ENCODE results near the gene PMIS2.
"Not testable (repeated sequence)": the region's sequence is repeated elsewhere in the genome, so short reads cannot be mapped to it uniquely, and the experiment has no call there.

PMIS2 gene

GRCh38 chr19:35595026-35595425 is 9.1 kb downstream of the PMIS2 start:
- DNase-seq (ENCODE audit: low spot score) = not testable (repeated sequence)

DNA sequence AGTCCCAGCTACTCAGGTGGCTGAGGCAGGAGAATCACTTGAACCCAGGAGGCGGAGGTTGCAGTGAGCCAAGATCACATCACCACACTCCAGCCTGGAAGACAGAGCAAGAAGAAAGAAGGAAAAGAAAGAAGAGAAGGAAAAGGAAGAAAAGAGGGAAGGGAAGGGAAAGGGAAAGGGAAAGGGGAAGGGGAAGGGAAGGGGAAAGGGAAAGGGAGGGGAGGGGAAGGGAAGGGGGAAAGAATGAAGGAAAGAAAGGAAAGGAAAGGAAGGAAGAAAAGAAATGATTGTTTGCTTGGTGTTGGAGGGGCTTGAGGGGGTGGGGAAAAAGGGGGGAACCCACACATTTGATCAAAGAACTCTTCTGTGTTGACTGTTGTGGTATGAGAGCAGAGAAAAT is 10.0 kb downstream of the PMIS2 start:
- DNase-seq (ENCODE audit: low spot score) = no peak

DNA sequence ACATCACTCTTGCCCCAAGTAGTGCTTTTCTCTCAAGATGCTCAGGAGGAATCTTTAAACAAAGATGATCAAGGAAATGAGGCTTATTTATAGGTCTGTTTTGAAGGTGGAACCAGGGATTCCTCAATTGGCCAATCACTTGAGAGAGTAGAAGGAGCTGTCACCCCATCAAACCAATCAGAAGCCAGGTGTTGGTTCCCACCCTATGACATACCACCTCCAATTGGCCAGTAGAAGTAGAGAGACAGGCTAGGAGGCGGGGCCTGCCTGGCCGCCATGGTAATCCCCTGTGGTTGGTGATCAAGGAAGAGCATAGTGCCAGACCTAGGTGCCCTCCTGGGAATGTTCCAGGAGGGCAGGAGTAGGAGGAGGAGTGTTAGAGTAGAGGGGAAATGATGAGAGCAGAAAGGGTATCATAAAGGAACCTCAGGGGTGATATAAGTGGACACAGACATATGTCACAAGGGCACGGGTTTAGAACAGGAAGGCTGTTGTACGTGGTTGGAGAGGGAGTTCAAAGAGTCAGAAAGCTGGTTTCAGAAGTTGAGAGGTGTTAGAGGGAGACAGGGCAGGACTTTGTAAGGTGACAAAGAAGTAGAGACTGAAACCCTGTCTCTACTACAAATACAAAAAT is 10.5 kb downstream of the PMIS2 start:
- DNase-seq (ENCODE audit: low spot score) = no peak

DNA sequence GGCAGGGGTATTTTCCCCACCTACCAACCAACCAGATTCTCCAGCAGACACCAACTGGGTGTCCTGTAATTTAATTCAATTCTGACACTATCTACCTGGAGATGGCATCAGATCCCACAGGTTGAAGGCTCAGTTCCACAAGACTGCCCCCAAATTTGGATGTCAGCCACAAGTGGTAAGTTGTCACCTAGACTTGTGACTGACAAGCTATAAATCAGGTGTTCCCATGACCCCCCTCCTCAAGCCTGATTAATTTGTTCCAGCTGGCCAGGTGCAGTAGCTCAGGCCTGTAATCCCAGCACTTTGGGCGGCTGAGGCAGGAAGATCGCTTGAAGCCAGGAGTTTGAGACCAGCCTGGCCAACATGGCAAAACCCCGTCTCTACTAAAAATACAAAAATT is 16.0 kb downstream of the PMIS2 start:
- DNase-seq (ENCODE audit: low spot score) = no peak

DNA sequence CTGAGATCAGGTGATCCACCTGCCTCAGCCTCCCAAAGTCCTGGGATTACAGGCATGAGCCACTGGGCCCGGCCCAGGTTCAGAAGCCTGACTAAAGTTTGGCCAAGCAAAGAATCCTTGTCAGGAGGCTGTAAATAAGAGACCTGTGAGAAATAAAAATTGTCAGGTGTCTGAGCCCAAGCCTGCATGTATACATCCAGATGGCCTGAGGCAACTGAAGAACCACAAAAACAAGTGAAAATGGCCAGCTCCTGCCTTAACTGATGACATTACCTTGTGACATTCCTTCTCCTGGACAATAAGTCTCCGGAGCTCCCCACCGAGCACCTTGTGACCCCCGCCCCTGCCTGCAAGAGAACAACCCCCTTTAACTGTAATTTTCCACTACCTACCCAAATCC is 18.5 kb downstream of the PMIS2 start:
- DNase-seq (ENCODE audit: low spot score) = not testable (repeated sequence)

- DNase-seq (ENCODE audit: low spot score) = not testable (repeated sequence)
Observed at GRCh38 chr19:35607170-35607569, 21.2 kb downstream of the PMIS2 start.

DNA sequence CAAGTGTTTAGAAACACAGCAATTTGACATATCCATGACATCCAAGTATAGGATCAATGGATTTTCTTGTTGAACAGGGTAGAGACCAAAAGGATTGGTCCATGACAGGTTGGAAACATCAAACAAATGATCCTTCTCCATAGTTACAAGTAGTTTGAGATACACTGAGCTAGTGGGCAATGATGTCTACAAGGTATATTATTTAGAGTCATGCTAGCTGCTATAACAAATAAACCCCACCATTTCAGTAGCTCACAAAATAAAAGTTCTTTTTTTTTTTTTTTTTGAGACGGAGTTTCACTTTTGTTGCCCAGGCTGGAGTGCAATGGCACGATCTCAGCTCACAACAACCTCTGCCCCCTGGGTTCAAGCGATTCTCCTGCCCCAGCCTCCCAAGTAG is 21.7 kb downstream of the PMIS2 start:
- no peak for DNase-seq (ENCODE audit: low spot score)

GRCh38 chr19:35608251-35608650 is 22.3 kb downstream of the PMIS2 start:
- no peak for DNase-seq (ENCODE audit: low spot score)

DNA sequence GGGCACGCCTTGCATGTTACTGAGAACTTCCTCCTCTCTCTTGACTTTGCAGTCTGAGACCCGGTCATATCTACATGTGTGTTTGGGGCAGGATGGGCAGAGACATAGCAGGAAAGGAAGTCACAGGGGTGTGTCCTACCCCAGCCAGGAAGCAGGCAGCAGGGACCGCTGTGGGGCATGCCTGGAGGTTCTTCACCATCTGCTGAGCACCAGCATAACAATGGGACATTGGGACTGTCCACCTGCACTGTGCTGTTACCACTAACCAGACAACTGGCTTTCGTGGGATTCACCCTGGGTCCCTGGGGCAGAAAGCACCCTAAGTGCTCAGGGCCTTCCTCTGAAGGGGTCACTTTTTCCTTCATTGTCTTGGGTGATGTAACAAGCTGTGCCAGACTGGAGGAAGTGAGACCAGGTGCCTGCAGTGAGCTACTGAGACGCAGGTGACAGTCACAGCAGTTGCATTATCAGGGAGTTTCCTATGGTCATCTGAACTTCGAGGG is 23.9 kb downstream of the PMIS2 start:
- DNase-seq (ENCODE audit: low spot score) = no peak

- no peak for DNase-seq (ENCODE audit: low spot score)
Observed at GRCh38 chr19:35612224-35612558, 26.2 kb downstream of the PMIS2 start.

DNA sequence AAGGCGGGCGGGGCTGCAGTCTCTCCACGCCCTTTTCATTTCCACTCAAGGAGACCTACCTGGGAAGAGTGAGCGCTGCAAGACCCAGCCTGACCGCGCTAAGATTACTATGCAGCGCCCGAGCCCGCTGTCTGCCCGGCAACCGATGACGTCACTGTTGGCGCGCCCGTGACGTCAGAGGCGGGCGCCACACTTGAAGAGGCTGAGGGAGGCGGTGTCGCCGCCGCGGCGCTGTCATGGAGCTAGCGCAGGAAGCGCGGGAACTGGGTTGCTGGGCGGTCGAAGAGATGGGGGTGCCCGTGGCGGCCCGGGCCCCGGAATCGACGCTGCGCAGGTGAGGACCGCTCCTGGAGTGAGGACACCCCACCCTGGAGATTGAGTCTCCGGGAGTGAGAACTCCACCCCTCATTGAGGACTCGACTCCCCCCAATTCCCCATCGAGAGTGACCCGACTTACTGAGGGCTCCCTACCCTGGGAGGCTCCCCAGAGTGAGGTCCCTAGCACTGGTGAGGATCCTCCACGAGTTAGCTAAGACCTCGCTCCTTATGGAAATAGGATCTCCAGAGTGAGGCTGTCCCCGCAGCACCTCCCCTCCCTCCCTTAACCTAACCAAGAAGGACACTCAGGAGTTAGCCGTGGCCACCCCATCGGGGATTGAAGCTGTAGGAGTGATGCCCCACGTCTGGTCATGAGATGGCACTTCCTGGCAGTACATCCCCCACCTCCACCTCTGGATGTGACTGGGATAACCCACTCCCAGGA is 26.8 kb downstream of the PMIS2 start, which contains the start of gene HAUS5:
TSS of gene HAUS5 (plus strand) at position 177 of the 763 bp plus-strand sequence. CDS start at position 237, 60 bp downstream.
- DNase-seq (ENCODE audit: low spot score) = peak; percentile 88

- DNase-seq (ENCODE audit: low spot score) = no peak
Observed at GRCh38 chr19:35613574-35613973, 27.6 kb downstream of the PMIS2 start.

GRCh38 chr19:35615036-35615435 is 29.1 kb downstream of the PMIS2 start:
- DNase-seq (ENCODE audit: low spot score) = no peak

DNA sequence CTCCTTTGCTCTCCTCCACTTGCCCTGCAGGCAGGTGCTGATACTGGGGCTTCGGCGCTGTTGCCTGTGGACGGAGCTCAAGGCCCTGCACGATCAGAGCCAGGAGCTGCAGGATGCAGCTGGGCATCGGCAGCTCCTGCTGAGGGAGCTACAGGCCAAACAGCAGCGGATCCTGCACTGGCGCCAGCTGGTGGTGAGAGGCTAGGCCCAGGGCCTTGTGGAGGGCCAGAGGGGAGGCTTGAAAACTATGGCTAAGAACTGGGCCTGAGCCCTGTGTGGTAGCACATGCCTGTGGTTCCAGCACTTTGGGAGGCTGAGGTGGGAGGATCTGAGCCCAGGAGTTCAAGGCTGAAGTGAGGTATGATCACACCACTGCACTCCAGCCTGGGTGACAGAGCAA is 32.9 kb downstream of the PMIS2 start:
- no peak for DNase-seq (ENCODE audit: low spot score)

DNA sequence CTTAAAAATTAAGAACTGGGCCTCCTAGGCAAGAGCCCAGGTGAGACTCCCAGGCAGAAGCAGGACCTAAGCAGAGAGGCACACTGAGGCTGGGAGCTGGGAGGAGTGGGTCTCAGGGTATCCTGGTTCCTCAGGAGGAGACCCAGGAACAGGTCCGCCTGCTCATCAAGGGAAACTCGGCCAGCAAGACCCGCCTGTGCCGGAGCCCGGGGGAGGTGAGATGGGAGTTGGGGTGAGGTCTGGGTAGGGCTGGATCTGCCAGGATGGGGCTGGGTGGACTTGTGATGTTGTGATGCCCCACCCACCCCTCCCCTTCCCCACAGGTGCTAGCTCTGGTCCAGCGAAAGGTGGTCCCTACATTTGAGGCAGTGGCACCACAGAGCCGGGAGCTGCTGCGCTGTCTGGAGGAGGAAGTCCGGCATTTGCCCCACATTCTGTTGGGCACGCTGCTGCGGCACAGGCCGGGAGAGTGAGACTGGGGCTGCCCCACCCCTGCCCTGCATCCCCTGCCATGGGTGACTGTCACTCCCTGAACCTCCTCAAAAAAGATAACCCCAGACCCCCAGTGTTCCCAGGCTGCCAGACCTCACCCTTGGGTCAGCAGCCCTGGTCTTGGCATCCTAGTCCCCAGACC is 33.4 kb downstream of the PMIS2 start:
- no peak for DNase-seq (ENCODE audit: low spot score)

GRCh38 chr19:35620001-35620400 is 34.0 kb downstream of the PMIS2 start:
- no peak for DNase-seq (ENCODE audit: low spot score)

GRCh38 chr19:35621708-35622107 is 35.7 kb downstream of the PMIS2 start:
- DNase-seq (ENCODE audit: low spot score) = no peak

DNA sequence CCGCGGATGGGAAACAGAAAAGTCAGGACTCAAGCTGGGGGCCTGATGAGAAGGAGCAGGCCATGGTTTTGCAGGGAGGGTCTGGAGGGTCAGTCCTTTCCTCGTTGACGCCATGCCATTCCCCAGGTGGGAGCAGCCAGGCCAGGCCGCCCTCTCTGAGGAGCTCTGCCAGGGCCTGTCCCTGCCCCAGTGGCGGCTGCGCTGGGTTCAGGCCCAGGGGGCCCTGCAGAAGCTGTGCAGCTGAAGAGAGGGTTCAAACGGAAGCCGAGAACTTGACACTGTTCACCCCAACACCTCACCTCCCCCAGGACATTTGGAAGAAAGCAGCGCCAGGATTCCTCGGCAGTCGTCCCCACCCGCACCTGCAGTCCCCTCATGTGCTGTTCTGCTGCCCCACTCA is 36.8 kb downstream of the PMIS2 start:
- DNase-seq (ENCODE audit: low spot score) = no peak

GRCh38 chr19:35623327-35624010 is 37.5 kb downstream of the PMIS2 start:
- peak; percentile 86 for DNase-seq (ENCODE audit: low spot score)

GRCh38 chr19:35628264-35628564 is 42.2 kb downstream of the PMIS2 start:
- DNase-seq (ENCODE audit: low spot score) = no peak

DNA sequence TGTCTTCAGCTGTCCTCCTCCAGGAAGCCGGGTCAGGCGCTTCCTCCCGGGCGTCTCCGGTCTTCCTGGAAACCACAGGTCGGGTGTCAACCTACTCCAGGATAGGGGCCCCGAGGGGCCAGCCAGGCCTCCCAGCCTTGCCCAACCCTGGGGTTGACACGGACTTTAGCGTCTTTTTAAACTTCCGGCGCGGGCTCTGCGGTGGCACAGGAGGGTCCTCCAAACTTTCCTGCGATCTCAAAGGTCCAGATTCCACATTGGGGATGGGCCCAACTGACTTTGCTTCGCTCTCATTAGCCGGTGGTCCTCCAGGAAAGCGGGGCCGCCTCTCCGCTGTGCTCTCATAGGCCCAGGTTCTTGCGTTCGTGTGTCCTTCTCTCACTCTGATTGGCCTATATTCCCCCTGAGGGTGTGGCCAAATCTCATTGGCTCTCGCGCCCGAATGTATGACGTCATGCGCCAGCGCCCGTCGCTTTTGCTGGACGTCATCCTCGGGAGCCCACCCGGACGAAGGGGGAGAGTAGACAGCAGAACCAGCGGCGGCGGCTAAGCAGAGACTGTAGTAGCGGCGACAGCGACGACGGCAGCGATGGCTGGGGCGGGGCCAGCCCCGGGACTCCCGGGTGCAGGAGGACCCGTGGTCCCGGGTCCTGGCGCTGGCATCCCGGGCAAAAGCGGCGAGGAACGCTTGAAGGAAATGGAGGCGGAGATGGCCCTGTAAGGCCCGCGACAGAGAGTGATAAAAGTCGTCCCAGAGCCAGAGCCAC is 42.8 kb downstream of the PMIS2 start, which contains the start of gene RBM42:
TSS of gene RBM42 (plus strand) at position 472 of the 767 bp plus-strand sequence. CDS start at position 590, 118 bp downstream.
- DNase-seq (ENCODE audit: low spot score) = peak; percentile 97

DNA sequence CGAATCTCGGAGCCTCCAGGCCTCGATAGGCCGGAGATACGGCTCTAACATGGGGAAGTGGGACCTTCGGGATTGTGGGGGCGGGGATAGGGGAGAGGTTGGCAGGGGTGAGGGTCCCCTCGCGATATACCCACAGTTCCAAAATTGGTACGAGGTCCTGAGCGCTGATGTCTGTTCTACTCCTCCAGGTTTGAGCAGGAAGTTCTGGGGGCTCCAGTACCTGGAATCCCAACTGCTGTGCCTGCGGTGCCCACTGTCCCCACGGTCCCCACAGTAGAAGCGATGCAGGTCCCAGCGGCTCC is 43.3 kb downstream of the PMIS2 start:
- no peak for DNase-seq (ENCODE audit: low spot score)

Data from putamen (tissue), 1 donor.